ENCODE data around the gene RNF187. TPM values are rescaled to one million over a fixed set of nuclear protein-coding genes. Genes with fewer than 3 reads are reported as not detected.

The RNF187 gene
- total RNA-seq, 1 experiment from 2014 or later: 143 TPM

DNA sequence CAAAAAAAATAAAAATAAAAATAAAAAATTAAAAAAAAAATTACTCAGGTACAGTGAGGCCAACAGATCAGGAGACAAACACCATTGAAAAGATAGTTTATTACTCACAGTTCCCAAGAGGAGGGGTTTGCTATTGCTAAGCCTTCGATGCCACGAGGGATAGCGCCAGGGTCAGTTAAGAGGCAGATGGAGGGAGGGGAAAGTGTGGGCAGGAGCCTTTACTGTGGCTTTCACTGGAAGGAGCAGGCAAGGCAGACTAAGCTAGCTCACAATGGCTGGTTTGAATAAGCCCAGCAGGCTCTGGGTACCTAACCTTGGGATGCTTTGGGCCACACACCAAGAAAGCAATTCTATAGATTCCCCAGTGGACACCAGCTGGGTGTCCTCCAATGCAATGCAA lies 12.7 kb upstream of the RNF187 start:
- no peak for DNase-seq (ENCODE audit: low read depth, low spot score)
- BruUV-seq (replicated peaks): no TSS peak
- CTCF ChIA-PET: no interaction called here
- Histone ChIP-seq H3K4me3 (ENCODE audit: low read depth in 2 of 2, low read length in 2 of 2) (no peak overlapping the region), H3K9me3 (ENCODE audit: control insufficient read depth, insufficient read depth, low read depth, low read length) (no peaks in the 10 kb centered on the region), H3K27ac (ENCODE audit: low read length) (no peak overlapping the region), H3K27me3 (ENCODE audit: control insufficient read depth, insufficient read depth, low read length) (no peaks in the 10 kb centered on the region), H3K4me1 (ENCODE audit: control insufficient read depth, insufficient read depth, low read length) (no peaks in the 10 kb centered on the region), H3K36me3 (ENCODE audit: control insufficient read depth, insufficient read depth, low read length) (no peaks in the 10 kb centered on the region)
- intact Hi-C loops (cut with micrococcal nuclease; ENCODE audit: unreplicated experiment): no loop called here
- POLR2A ChIA-PET: no interaction called here
- TF ChIP-seq, protein P1, sequence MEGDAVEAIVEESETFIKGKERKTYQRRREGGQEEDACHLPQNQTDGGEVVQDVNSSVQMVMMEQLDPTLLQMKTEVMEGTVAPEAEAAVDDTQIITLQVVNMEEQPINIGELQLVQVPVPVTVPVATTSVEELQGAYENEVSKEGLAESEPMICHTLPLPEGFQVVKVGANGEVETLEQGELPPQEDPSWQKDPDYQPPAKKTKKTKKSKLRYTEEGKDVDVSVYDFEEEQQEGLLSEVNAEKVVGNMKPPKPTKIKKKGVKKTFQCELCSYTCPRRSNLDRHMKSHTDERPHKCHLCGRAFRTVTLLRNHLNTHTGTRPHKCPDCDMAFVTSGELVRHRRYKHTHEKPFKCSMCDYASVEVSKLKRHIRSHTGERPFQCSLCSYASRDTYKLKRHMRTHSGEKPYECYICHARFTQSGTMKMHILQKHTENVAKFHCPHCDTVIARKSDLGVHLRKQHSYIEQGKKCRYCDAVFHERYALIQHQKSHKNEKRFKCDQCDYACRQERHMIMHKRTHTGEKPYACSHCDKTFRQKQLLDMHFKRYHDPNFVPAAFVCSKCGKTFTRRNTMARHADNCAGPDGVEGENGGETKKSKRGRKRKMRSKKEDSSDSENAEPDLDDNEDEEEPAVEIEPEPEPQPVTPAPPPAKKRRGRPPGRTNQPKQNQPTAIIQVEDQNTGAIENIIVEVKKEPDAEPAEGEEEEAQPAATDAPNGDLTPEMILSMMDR (IDR thresholded peaks at IDR 0.05): no peak
- TF ChIP-seq, protein P2, sequence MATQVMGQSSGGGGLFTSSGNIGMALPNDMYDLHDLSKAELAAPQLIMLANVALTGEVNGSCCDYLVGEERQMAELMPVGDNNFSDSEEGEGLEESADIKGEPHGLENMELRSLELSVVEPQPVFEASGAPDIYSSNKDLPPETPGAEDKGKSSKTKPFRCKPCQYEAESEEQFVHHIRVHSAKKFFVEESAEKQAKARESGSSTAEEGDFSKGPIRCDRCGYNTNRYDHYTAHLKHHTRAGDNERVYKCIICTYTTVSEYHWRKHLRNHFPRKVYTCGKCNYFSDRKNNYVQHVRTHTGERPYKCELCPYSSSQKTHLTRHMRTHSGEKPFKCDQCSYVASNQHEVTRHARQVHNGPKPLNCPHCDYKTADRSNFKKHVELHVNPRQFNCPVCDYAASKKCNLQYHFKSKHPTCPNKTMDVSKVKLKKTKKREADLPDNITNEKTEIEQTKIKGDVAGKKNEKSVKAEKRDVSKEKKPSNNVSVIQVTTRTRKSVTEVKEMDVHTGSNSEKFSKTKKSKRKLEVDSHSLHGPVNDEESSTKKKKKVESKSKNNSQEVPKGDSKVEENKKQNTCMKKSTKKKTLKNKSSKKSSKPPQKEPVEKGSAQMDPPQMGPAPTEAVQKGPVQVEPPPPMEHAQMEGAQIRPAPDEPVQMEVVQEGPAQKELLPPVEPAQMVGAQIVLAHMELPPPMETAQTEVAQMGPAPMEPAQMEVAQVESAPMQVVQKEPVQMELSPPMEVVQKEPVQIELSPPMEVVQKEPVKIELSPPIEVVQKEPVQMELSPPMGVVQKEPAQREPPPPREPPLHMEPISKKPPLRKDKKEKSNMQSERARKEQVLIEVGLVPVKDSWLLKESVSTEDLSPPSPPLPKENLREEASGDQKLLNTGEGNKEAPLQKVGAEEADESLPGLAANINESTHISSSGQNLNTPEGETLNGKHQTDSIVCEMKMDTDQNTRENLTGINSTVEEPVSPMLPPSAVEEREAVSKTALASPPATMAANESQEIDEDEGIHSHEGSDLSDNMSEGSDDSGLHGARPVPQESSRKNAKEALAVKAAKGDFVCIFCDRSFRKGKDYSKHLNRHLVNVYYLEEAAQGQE (IDR thresholded peaks at IDR 0.05; ENCODE audit: insufficient read depth in 1 of 2, low read depth in 2 of 2, low read length in 1 of 2): no peak
- no peak for TF ChIP-seq POLR2AphosphoS5 (IDR thresholded peaks at IDR 0.05; ENCODE audit: low read depth, low read length)
- no peak for TF ChIP-seq SIN3A (IDR thresholded peaks at IDR 0.05; ENCODE audit: borderline replicate concordance, insufficient read depth, low read depth, low read length)
- TF ChIP-seq TCF7L2 (IDR thresholded peaks at IDR 0.05; ENCODE audit: low read depth, low read length): no peak
- ATAC-seq: no peak
- in situ Hi-C loops (cut with HindIII; ENCODE audit: low pct_unique_long_range_greater_than_20kb, low sequenced_read_pairs): no loop called here

DNA sequence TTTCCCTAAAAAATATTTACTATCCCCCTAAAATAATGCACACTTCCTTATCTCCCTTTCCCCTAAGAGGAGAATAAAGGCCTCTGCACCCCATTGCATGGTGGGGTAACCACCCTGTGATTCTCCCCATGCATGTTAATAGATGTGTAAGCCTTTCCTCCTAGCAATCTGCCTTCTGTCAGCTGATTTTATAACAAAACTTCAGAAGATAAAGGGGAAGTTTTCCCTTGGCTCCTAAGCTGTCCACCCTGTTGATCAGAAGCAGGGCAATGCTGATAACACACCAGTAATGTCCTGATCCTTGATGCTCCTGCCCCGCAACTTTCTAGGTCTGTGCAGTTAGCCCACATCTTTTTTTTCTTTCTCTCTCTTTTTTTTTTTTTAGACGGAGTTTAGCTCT lies 11.4 kb upstream of the RNF187 start:
- H3K27ac ChIP-seq (ENCODE audit: low read length): no peak overlapping the region
- intact Hi-C loops (cut with micrococcal nuclease; ENCODE audit: unreplicated experiment): no loop called here
- POLR2A ChIA-PET: no interaction called here
- no peaks in the 10 kb centered on the region for H3K27me3 ChIP-seq (ENCODE audit: control insufficient read depth, insufficient read depth, low read length)
- DNase-seq (ENCODE audit: low read depth, low spot score): no peak
- H3K36me3 ChIP-seq (ENCODE audit: control insufficient read depth, insufficient read depth, low read length): no peaks in the 10 kb centered on the region
- CTCF ChIA-PET: no interaction called here
- no TSS peak for BruUV-seq (replicated peaks)
- H3K4me3 ChIP-seq (ENCODE audit: low read depth in 2 of 2, low read length in 2 of 2): no peak overlapping the region
- no peak for TF ChIP-seq TCF7L2 (IDR thresholded peaks at IDR 0.05; ENCODE audit: low read depth, low read length)
- TF ChIP-seq, protein P1 (IDR thresholded peaks at IDR 0.05): no peak
- H3K4me1 ChIP-seq (ENCODE audit: control insufficient read depth, insufficient read depth, low read length): no peaks in the 10 kb centered on the region
- in situ Hi-C loops (cut with HindIII; ENCODE audit: low pct_unique_long_range_greater_than_20kb, low sequenced_read_pairs): no loop called here
- no peaks in the 10 kb centered on the region for H3K9me3 ChIP-seq (ENCODE audit: control insufficient read depth, insufficient read depth, low read depth, low read length)
- ATAC-seq: no peak

GRCh38 chr1:228477263-228477662 lies 9.9 kb upstream of the RNF187 start:
- ChIA-PET CTCF (no interaction called here), POLR2A (no interaction called here)
- TF ChIP-seq, protein P2 (IDR thresholded peaks at IDR 0.05; ENCODE audit: insufficient read depth in 1 of 2, low read depth in 2 of 2, low read length in 1 of 2): no peak
- TF ChIP-seq SIN3A (IDR thresholded peaks at IDR 0.05; ENCODE audit: borderline replicate concordance, insufficient read depth, low read depth, low read length) (no peak), POLR2AphosphoS5 (IDR thresholded peaks at IDR 0.05; ENCODE audit: low read depth, low read length) (no peak), TCF7L2 (IDR thresholded peaks at IDR 0.05; ENCODE audit: low read depth, low read length) (no peak)
- TF ChIP-seq, protein P1 (IDR thresholded peaks at IDR 0.05): no peak
- Histone ChIP-seq H3K36me3 (ENCODE audit: control insufficient read depth, insufficient read depth, low read length) (no peaks in the 10 kb centered on the region), H3K4me3 (ENCODE audit: low read depth in 2 of 2, low read length in 2 of 2) (no peak overlapping the region), H3K27me3 (ENCODE audit: control insufficient read depth, insufficient read depth, low read length) (no peaks in the 10 kb centered on the region), H3K9me3 (ENCODE audit: control insufficient read depth, insufficient read depth, low read depth, low read length) (no peaks in the 10 kb centered on the region), H3K27ac (ENCODE audit: low read length) (no peak overlapping the region), H3K4me1 (ENCODE audit: control insufficient read depth, insufficient read depth, low read length) (no peaks in the 10 kb centered on the region)
- BruUV-seq (replicated peaks): no TSS peak
- ATAC-seq (no peak), DNase-seq (ENCODE audit: low read depth, low spot score) (no peak)
- intact Hi-C loops (cut with micrococcal nuclease; ENCODE audit: unreplicated experiment): no loop called here
- in situ Hi-C loops (cut with HindIII; ENCODE audit: low pct_unique_long_range_greater_than_20kb, low sequenced_read_pairs): no loop called here

Data from Panc1 (cell line).